K562 (cell line): Measurements from ENCODE around the gene PIGM. TPM values are rescaled to one million over a fixed set of nuclear protein-coding genes. Genes with fewer than 3 reads are reported as not detected.

ENCODE experiments used
- ATAC-seq: fragments of 200-7000 bp; cut with Tn5 transposase; 3 replicates; pipeline ENCODE4 v1.9.1; 2020; ENCODE audit warnings: moderate library complexity
- BruUV-seq: library from RNA; stranded (reverse); fragments of 400-500 nt; replicated peaks from 2 replicates; lab custom pipeline; 2021; lab: Mats Ljungman, UMichigan
- CTCF ChIA-PET: fragments of 300-600 bp; formaldehyde crosslinking; extraction: SDS; loops from one replicate; lab custom pipeline; 2021; ENCODE audit warnings: low intra/inter-chr PET ratio; lab: Yijun Ruan, JAX
- POLR2A ChIA-PET: fragments of 300-600, 350-650 bp; sonication (Branson Sonifier 250); formaldehyde crosslinking; extraction: SDS; loops from one replicate; lab custom pipeline; 2021; ENCODE audit warnings: antibody characterized with exemption, inconsistent platforms; lab: Yijun Ruan, JAX
- DNase-seq, 4 experiments: peaks; one replicate each; pipeline versions ENCODE4 v3.0.0 to v3.0.0-alpha.2; 2011 to 2018; ENCODE audit warnings: low spot score in 3 of 4, mixed read lengths in 3 of 4; ENCODE audit errors: extremely low read depth in 1 of 4
- FAIRE-seq: peaks from 2 replicates; lab custom pipeline; 2011; peaks lifted over from hg19 to GRCh38; lab: Jason Lieb, UNC
- H2AFZ ChIP-seq: 2 replicates; pipeline ENCODE4 v1.6.0; 2011; ENCODE audit warnings: low read depth, low read length, control low read depth, inconsistent platforms
- H3K27ac ChIP-seq: fragments of 200-600 bp; 3 replicates; pipeline ENCODE4 v1.8.0; 2011; ENCODE audit warnings: low read depth, mild to moderate bottlenecking, control low read depth, inconsistent platforms, low read length, moderate library complexity, mixed read lengths; ENCODE audit errors: extremely low read depth
- H3K27me3 ChIP-seq, 2 experiments: fragments of 300-600 bp in 1 of 2; 2 replicates in 1 of 2; 3 replicates in 1 of 2; pipeline versions ENCODE4 v1.6.0 to v1.8.0; 2011; ENCODE audit warnings: inconsistent platforms in 2 of 2, low read length in 2 of 2, mild to moderate bottlenecking in 1 of 2, mixed read lengths in 1 of 2, moderate library complexity in 1 of 2; ENCODE audit not compliant: control insufficient read depth in 2 of 2, insufficient read depth in 2 of 2
- H3K36me3 ChIP-seq: fragments of 300-600 bp; 3 replicates; pipeline ENCODE4 v1.8.0; 2011; ENCODE audit warnings: mild to moderate bottlenecking, low read length, inconsistent platforms; ENCODE audit not compliant: control insufficient read depth, insufficient read depth
- H3K4me1 ChIP-seq, 2 experiments: fragments of 200-600 bp in 1 of 2; replicated peaks in 1 of 2; 2 replicates in 1 of 2; 3 replicates in 1 of 2; pipeline versions ENCODE4 v1.5.1 to v1.8.0; 2011; ENCODE audit warnings: inconsistent platforms in 2 of 2, low read length in 2 of 2, mild to moderate bottlenecking in 1 of 2, mixed read lengths in 1 of 2, moderate library complexity in 1 of 2; ENCODE audit not compliant: control insufficient read depth in 2 of 2, insufficient read depth in 2 of 2
- H3K4me2 ChIP-seq: 2 replicates; pipeline ENCODE4 v1.6.1; 2011; ENCODE audit warnings: low read length, control low read depth, inconsistent platforms, mixed read lengths; ENCODE audit not compliant: insufficient read depth
- H3K4me3 ChIP-seq: fragments of 200-600 bp; sonication (generic), shearing (Covaris generic); 2 replicates; pipeline ENCODE4 v1.5.1; 2016; ENCODE audit warnings: control low read depth, inconsistent platforms
- H3K79me2 ChIP-seq: fragments of 200-600 bp; 3 replicates; pipeline ENCODE4 v1.8.0; 2011; ENCODE audit warnings: low read length, inconsistent platforms; ENCODE audit not compliant: control insufficient read depth, insufficient read depth
- H3K9ac ChIP-seq, 2 experiments: 2 replicates each; pipeline versions ENCODE4 v1.6.0 to v1.6.1; 2011; ENCODE audit warnings: low read depth in 2 of 2, low read length in 2 of 2, control low read depth in 1 of 2, inconsistent platforms in 1 of 2, mild to moderate bottlenecking in 1 of 2, mixed read lengths in 1 of 2; ENCODE audit not compliant: insufficient read depth in 1 of 2
- H3K9me1 ChIP-seq: one replicate; pipeline ENCODE4 v1.6.0; 2011; ENCODE audit warnings: inconsistent platforms, mild to moderate bottlenecking, low read length, moderate library complexity; ENCODE audit not compliant: control insufficient read depth, insufficient read depth
- H3K9me3 ChIP-seq: replicated peaks from 2 replicates; pipeline ENCODE4 v1.5.1; 2011; ENCODE audit warnings: low read depth, low read length, inconsistent platforms; ENCODE audit not compliant: control insufficient read depth, insufficient read depth
- H4K20me1 ChIP-seq: replicated peaks from 2 replicates; pipeline ENCODE4 v1.6.1; 2011; ENCODE audit warnings: low read length, inconsistent platforms, mixed read lengths; ENCODE audit not compliant: control insufficient read depth, insufficient read depth
- CC2D1A ChIP-seq: fragments of 450-650 bp; IDR thresholded peaks from 2 replicates; pipeline ENCODE4 v1.6.1; 2017; ENCODE audit warnings: mild to moderate bottlenecking
- NFIC ChIP-seq: fragments of 450-650 bp; IDR thresholded peaks from 2 replicates; pipeline ENCODE4 v1.6.1; 2017; ENCODE audit warnings: mild to moderate bottlenecking, inconsistent platforms
- SREBF1 ChIP-seq: fragments of 150-350 bp; IDR thresholded peaks from 2 replicates; pipeline ENCODE4 v1.6.1; 2014; ENCODE audit warnings: antibody characterized with exemption, low read depth, low read length, borderline replicate concordance
- THRAP3 ChIP-seq: fragments of 450-650 bp; IDR thresholded peaks from 2 replicates; pipeline ENCODE4 v1.6.1; 2016; ENCODE audit warnings: mild to moderate bottlenecking, inconsistent platforms, borderline replicate concordance
- WGBS: fragments of 100-300 bp; shearing (Covaris generic); methylation state at CpG from one replicate; pipeline ENCODE4 v1.1.6; 2016; ENCODE audit warnings: low coverage, mixed read lengths; ENCODE audit not compliant: insufficient coverage; ENCODE audit errors: missing lambda C conversion rate; 5-methylcytosine and 5-hydroxymethylcytosine counted together
- in situ Hi-C: fragments of 300-500 bp; cut with MboI; formaldehyde crosslinking; loops from 4 replicates; pipeline ENCODE4 v1.15.0; 2018; ENCODE audit warnings: inconsistent platforms, mixed read lengths
- intact Hi-C: fragments of 100-400 bp; cut with micrococcal nuclease; formaldehyde crosslinking; loops from 2 replicates; pipeline ENCODE4 v1.14.2; 2022
- polyA plus RNA-seq, 8 experiments: library from polyadenylated mRNA; depleted of rRNA in 4 of 8; stranded (reverse) in 5 of 8; unstranded in 3 of 8; fragments of >200 nt; fragmentation: Nextera tagmentation in 2 of 8; fragmentation: Illumina TruSeq in 1 of 8; extraction: Ambion mirVana in 2 of 8; extraction: Trizol in 1 of 8; gene quantifications; 2 replicates each; pipeline versions ENCODE4 v1.2.1 to v1.2.3, GENCODE V29; 2011 to 2014; ENCODE audit warnings: inconsistent platforms in 1 of 8, missing spikeins in 1 of 8
- total RNA-seq, 7 experiments: library from RNA; depleted of rRNA in 6 of 7; stranded (reverse); fragments of >200 nt in 6 of 7; fragmentation: Illumina TruSeq in 2 of 7; extraction: Trizol in 2 of 7; gene quantifications; 2 replicates each; pipeline versions ENCODE4 v1.2.1 to v1.2.3, GENCODE V29; 2011 to 2021; ENCODE audit warnings: low replicate concordance in 1 of 7
- TF ChIP-seq, protein P1 (sequence below): sonication (generic); formaldehyde crosslinking; IDR thresholded peaks from 2 replicates; pipeline ENCODE4 v1.9.0; 2022; ENCODE audit warnings: mild to moderate bottlenecking, missing genetic modification reagents
- TF ChIP-seq, protein P2 (sequence below), 3 experiments: IDR thresholded peaks in 2 of 3; conservative IDR thresholded peaks in 1 of 3; 2 replicates each; pipeline ENCODE4 v1.5.1; 2011 to 2012; ENCODE audit warnings: low read length in 3 of 3, mild to moderate bottlenecking in 3 of 3, control low read depth in 2 of 3, improper control_type of control experiment in 1 of 3, inconsistent platforms in 1 of 3, low read depth in 1 of 3, mixed read lengths in 1 of 3, moderate library complexity in 1 of 3; ENCODE audit not compliant: insufficient read depth in 2 of 3

Gene PIGM
- total and polyA plus RNA-seq, 9 of the 15 experiments (the other 6 are each of a cell fraction or from before 2014, with no cell fraction given) = 2.6 to 6.7 (median 4.3) TPM

DNA sequence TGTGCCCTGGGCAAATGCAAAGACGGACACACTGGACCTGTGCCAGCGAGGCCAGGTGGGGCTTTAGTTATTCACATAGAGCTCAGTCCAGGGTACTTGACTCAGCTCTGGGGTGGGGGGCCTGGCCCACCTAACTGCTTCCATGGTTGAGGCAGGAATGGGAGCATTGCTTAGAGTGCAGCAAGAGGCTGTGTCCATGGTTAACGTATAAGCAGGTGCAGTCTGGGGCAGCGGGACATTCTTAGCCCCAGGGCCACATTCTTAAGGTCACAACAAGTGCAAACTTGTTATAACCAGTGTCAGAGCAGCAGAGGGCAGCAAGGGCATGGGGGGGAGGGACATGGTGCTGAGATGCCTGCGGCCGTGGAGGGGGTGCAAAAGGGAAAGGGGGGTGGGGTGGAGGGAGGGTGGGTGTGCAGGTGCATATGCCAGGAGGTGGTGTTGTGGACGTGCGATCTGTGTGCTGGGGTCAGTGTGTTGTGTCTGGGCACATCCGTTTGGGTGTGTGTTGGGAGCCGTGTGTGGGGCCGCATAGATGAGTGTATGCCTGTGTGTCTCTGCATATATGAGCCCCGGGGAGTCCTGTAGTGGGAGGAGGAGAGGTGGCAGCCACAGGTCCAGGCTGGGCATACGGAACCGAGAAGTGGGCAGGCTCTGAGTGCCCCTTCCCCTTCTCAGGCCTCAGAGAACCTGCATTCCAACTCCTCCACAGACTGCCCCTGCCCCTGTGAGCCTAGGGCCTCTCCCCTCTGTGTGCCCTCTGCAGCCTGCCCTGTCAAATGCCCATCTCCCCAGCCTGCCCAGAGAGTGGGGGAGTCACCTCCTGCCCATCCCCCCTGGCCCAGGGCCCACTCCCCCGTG lies 29.8 kb upstream of the PIGM start:
- Histone ChIP-seq H3K36me3 (no peaks in the 10 kb centered on the region), H4K20me1 (peaks cover 3% of the 10 kb centered on the region; the same call in 1 of the 2 replicates), H3K27me3 (peaks cover 19 to 55% of the 10 kb centered on the region in 2 experiments; a peak in 4 of 5 replicates), H3K9me1 (peaks cover 2% of the 10 kb centered on the region), H3K9ac (no peak overlapping the region), H3K79me2 (no peaks in the 10 kb centered on the region), H3K4me2 (no peak overlapping the region), H3K27ac (no peak overlapping the region), H3K9me3 (no peaks in the 10 kb centered on the region), H3K4me1 (no peaks in the 10 kb centered on the region; a peak in 1 of 5 replicates), H2AFZ (no peak overlapping the region), H3K4me3 (no peak overlapping the region)
- intact Hi-C loops = no loop called here
- BruUV-seq = no TSS peak
- in situ Hi-C loops = no loop called here
- FAIRE-seq = no peak
- 0 out of 3 replicates have a peak, but pooled peaks have one; percentile 26 for ATAC-seq
- TF ChIP-seq CC2D1A = no peak
- peak; percentile 30; the same call in 1 of the 2 replicates for TF ChIP-seq NFIC
- TF ChIP-seq THRAP3 = no peak
- TF ChIP-seq, protein P1, sequence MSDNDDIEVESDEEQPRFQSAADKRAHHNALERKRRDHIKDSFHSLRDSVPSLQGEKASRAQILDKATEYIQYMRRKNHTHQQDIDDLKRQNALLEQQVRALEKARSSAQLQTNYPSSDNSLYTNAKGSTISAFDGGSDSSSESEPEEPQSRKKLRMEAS (CRISPR knock-in tag) = no peak
- TF ChIP-seq SREBF1 = no peak
- TF ChIP-seq, protein P2, sequence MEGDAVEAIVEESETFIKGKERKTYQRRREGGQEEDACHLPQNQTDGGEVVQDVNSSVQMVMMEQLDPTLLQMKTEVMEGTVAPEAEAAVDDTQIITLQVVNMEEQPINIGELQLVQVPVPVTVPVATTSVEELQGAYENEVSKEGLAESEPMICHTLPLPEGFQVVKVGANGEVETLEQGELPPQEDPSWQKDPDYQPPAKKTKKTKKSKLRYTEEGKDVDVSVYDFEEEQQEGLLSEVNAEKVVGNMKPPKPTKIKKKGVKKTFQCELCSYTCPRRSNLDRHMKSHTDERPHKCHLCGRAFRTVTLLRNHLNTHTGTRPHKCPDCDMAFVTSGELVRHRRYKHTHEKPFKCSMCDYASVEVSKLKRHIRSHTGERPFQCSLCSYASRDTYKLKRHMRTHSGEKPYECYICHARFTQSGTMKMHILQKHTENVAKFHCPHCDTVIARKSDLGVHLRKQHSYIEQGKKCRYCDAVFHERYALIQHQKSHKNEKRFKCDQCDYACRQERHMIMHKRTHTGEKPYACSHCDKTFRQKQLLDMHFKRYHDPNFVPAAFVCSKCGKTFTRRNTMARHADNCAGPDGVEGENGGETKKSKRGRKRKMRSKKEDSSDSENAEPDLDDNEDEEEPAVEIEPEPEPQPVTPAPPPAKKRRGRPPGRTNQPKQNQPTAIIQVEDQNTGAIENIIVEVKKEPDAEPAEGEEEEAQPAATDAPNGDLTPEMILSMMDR (IDR thresholded peaks at IDR 0.05 in 2 of 3, conservative IDR thresholded peaks at IDR 0.05 in 1 of 3; ENCODE audit: insufficient read depth in 2 of 3, low read depth in 1 of 3, low read length in 3 of 3) = 0 out of 6 replicates have a peak, but pooled peaks of 1 of the 3 experiments have one; percentile 21
- ChIA-PET POLR2A (no interaction called here), CTCF (interaction anchor here (0.6 kb wide), 1 partner anchor 132 kb away, joined by 3 read pairs; no protein-coding TSS in a partner anchor)
- DNase-seq = peak in 2 of 4 experiments; percentile 23
- WGBS = 2% methylated on average over 10 of the region's 15 CpGs
